GM19025 (cell line): ENCODE measurements around the gene AGBL4.
"Not testable (repeated sequence)": the region's sequence is repeated elsewhere in the genome, so short reads cannot be mapped to it uniquely, and the experiment has no call there.

ENCODE experiments used
- ATAC-seq: cut with Tn5 transposase; IDR thresholded peaks from one replicate; pipeline ENCODE4 v1.9.1; 2021; ENCODE audit warnings: mild to moderate bottlenecking, low read depth, moderate library complexity; ENCODE audit not compliant: unreplicated experiment

The AGBL4 gene

DNA sequence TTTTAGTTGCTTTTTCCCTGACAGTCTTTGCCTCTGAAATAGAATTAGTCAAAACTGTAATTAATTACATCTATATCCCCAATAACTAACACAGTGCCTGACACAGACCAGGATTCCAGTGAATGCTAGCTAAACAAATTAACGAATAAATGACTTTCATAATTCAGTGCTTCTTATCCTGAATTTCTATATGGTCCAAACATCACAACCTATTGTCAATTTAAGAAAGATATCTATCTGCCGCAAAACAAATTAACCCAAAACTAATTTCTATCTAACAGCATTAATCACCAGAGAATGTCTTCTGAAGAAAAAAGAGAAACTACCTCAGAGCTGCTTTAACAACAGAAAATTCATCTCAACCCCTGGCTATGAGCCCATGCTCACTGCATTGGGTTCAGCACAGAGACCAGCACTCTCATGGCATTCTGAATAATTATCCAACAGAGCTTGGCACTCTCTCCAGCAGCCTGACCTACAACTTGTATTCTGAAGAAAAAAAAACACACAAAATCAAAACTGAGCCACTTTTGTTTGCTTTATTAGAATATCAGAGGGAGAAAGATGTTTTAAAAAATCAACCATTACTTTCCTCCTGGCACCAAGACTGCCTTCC is 699.7 kb downstream of the AGBL4 start:
- no peak for ATAC-seq

DNA sequence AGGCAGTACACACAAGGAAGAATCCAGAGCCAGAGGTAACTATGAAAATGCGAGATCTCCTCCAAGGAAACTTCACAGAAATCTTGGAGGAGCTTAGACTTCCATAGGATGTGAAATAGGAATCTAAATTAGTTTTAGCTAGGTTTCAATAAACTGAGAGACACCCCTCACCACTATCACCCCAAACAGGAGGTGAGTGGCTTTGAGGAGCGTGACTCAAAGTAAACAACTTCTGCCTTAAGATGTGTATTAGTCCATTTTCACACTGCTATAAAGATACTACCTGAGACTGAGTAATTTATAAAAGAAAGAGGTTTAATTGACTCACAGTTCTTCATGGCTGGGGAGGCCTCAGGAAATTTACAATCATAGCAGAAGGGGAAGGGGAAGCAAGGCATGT is 703.3 kb downstream of the AGBL4 start:
- not testable (repeated sequence) for ATAC-seq

DNA sequence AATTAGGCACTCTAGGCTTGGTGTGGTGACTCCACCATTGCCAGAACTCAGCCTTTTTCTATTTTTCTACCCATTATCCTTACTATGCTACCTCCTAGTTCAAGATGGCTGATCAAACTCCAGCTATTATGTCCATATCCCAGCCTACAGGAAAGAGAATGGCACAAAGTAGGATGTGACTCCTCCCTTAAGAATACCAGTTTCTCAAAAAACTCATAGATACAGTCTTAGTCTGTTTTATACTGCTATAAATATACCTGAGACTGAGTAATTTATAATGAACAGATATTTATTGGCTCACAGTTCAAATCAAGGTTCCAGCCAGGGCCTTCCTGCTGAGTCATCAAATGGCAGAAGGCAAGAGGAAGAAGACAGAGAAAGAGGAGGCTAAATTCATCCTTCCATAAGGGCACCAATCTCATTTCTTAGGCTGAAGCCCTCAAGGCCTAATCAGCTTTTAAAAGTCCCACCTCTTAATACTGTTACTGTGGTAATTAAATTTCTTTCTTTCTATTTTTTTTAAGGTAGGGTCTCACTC is 704.3 kb downstream of the AGBL4 start:
- no peak for ATAC-seq

DNA sequence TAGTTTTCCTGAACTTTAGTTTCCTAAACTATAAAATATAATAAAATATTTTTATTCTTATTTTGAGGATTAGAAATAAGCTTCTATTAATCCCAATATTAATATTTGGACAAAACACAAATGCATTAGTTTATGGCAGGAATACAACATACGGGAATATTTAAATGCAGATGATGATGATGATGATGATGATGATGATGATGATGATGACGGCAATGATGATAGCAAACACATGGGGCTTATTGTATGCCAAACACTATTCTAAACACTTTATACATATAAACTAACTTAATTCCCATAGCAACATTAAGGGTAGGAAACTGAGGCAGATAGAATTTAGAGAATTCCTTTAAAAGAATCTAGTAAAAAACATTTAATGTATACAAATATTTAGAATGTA is 705.5 kb downstream of the AGBL4 start:
- no peak for ATAC-seq

DNA sequence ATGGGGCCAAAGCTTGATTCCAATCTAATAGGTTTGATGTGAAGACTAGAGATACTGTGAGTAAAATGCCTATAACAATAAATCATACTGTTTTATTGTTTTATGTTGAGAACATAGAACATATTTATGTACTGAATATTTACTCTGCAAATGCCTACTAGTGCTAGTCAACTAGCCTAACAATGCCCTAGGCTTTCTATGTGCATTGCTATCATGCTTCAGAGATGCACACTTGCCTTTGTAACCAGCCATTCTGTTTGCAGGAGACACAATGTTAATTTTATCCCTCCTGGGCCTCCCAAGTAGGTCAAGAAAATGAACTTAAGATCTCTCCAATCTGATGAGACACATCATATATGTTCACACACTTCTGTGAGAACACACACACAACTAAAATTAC is 716.3 kb downstream of the AGBL4 start:
- no peak for ATAC-seq

DNA sequence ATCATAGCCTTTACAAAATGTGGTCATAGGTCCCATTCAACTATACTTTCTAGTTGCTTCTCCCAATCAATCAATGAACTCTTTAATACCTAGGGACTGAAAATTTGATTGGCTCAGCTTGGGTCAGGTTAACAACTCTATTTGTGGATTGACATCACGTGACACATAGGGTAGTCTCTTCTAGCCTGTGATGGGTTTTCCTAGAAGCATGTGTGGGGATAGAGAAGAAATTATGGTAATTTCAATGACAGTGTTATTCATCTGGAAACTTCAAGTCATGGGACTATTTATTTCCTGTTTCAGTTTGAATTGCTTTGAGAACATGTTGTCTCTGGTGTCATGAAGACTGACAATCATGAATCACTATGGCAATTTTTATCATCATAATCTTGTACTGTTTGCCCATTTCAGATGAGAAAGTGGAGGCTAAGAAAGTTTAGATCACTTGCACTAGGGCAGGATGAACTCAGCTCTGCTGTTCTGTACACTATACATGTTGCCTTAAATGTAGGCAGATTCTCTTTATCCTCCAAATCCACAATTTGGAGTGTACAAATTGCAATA is 717.2 kb downstream of the AGBL4 start:
- ATAC-seq: no peak

DNA sequence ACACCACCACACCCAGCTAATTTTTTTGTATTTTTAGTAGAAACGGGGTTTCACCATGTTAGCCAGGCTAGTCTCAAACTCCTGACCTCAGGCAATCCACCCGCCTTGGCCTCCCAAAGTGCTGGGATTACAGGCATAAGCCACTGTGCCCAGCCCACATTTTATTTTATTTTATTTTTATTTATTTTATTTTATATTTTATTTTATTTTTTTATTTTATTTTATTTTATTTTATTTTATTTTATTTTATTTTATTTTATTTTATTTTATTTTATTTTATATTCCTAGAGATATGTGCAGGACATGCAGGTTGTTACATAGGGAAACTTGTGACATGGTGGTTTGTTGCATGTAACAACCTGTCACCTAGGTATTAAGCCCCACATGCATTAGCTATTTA is 721.4 kb downstream of the AGBL4 start:
- not testable (repeated sequence) for ATAC-seq

DNA sequence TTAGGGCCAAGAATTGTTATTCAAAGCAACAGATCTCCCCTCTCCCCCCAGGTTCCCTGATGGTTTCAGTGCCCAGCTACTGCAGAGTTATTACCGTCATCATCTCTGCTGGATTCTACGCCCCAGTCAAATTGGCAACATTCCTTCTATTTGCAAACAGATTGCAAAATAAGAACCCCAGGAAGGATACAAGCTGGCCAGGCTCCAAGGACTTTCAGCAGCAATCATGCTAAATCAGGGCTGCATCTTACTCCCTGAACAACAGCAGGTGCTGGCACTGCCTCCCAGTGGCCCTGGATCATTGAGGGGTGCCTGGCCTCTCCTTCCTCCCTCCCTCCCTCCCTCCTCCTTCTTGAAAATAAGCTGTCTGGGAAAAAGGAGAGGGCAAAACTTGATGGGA is 725.5 kb downstream of the AGBL4 start:
- ATAC-seq: no peak

DNA sequence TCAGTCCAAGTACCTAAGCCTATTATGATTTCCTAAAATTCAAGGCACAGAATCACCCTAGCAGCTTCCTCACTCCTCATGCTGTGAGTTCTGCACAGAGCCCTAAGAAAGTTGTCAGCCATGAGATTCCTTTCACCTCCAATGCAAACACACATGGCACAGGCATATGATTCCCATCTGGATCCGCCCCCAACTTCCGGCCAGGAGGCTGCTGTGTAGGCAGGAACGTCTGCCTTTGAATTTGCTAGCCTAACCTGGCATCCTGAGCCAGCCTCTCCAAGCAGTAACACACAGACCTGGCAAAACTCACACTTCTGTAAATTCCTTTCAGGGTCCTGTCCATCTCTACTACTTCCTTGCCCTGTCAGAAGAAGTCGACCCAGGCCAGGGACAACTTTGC is 726.0 kb downstream of the AGBL4 start:
- ATAC-seq: no peak

DNA sequence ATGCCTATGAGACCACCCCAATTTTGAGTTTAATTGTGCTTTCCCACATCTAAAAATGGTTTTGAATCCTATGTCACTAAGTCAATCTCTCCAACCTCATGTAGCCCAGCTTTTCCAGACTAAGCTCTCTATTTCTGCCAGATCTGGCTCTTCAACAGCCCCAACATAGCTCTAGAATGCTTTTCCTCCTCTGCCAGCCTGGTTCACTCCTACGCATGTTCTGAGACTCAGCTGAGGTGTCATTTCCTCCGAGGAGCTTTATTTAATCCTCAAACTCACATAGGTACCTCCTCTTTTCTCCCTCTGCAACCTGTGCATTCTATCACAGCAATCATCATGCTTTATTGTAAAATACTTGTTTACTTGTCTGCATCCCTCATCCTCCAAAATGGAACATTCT is 729.2 kb downstream of the AGBL4 start:
- no peak for ATAC-seq

DNA sequence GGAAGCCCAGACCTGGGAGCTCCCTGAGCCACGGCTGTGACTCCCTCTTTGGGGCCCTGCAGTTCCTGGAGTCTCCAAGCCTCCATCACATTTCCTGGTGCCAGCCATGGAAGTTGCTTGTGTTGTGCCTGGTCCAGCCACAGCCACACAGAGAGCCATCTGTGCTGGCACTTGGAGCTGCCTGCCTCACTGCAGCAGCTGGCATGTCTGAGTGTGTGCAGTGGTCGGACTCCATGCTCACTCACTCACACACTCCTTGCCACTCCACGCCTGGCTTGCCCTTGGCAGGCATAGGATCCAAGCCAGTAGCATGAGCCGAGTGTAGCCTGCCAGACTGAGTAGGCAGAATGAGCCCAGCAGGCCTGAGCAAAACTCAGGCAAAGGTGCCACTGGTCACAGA is 730.7 kb downstream of the AGBL4 start:
- ATAC-seq: no peak

DNA sequence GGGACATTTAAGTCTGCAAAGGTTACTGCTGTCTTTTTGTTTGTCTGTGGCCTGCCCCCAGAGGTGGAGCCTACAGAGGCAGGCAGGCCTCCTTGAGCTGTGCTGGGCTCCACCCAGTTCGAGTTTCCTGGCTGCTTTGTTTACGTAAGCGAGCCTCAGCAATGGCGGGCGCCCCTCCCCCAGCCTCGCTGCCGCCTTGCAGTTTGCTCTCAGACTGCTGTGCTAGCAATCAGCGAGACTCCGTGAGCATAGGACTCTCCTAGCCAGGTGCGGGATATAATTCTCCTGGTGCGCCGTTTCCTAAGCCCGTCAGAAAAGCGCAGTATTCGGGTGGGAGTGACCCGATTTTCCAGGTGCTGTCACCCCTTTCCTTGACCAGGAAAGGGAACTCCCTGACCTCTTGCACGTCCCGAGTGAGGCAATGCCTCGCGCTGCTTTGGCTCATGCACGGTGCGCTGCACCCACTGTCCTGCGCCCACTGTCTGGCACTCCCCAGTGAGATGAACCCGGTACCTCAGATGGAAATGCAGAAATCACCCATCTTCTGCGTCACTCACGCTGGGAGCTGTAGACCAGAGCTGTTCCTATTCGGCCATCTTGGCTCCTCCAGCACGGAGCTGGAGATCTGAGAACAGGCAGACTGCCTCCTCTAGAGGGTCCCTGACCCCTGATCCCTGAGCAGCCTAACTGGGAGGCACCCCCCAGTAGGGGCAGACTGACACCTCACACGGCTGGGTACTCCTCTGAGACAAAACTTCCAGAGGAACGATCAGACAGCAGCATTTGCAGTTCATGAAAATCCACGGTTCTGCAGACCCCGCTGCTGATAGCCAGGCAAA is 766.3 kb downstream of the AGBL4 start:
- ATAC-seq: not testable (repeated sequence)

DNA sequence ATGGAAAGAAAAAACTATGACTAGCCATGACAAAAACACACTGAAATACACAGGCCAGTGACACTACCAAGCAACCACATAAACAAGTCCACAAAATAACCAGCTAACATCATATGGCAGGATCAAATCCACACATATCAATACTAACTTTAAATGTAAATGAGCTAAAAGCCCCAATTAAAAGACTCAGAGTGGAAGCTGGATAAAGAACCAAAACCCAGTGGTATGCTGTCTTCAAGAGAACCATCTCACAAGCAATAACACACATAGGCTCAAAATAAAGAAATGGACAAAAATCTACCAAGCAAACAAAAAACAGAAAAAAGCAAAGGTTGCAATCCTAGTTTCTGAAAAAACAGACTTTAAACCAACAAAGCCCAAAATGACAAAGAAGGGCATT is 770.8 kb downstream of the AGBL4 start:
- ATAC-seq: no peak

DNA sequence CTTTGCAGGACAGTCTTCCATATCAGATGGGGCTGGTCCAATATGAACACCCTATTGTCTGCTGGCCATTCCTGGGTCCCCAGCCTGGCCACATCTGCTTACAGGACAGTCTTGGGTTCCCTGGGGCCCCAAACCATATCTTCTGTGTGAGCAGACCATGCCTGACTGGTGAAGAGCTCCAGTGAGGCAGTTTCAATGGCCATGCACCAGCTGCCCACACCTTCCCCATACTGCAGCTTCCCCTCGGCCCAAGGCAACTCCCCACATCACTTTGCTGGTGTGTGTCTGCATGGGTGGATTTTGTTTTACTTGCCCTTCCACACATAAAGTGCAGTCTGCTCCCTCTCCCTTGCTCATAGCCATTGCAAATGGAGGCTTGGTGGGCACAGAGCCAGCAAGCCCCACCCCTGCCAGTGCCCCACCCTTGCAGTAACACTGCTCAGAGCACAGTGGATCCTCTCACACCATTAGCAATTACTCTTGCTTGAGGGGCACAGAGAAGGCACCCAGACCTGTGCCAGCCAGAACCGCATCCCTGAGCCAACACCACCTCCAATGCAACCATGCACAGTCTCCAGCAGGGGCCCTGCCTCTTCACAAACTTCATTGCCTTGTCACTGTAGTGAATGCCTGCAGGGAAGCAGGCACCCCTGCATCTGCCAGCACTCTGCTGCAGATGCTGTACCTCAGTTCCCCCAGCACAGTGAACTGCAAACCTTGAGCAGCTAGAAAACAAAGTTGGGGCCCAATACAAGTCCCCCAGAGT is 772.6 kb downstream of the AGBL4 start:
- ATAC-seq: no peak

DNA sequence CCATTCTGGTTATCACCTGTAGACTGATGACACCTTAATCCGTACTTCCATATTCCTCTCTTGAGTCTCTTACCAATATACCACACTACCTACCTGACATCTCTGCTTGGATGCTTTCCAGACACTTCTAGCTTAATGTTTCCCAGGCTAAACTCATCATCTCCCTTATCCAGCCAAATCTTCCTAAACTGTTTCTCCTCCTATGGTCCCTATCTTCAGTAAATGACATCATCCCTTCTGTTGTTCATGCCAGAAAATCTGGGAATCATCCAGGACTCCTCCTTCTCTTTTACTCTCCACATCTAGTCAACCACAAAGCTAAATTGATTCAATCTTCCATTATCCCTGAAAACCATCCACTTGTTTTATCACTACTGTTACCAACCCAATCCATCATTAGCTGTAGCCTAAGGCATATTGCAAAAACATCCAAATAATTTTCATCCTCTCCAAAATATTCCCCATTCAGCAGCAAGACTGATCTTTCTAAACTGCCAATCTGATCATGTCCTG is 783.0 kb downstream of the AGBL4 start:
- no peak for ATAC-seq

DNA sequence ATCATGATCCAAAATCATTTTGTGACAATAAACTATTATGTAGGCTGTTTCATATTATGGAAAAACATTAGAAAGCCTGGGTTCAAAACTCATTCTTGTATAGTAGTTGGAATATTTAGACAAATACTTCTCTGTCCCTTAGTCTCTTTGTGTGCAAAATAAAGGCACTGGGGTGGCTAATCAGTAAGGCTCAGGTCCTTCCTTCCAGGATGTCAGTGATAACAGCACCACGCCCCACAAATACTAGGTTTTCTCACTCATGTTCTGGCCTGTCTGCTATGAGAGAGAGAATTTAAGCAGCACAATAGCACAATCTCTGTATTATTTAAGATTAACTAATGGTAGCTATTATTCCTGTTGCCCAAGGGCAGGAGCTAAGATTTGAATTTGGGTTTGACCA is 788.8 kb downstream of the AGBL4 start:
- ATAC-seq: no peak

DNA sequence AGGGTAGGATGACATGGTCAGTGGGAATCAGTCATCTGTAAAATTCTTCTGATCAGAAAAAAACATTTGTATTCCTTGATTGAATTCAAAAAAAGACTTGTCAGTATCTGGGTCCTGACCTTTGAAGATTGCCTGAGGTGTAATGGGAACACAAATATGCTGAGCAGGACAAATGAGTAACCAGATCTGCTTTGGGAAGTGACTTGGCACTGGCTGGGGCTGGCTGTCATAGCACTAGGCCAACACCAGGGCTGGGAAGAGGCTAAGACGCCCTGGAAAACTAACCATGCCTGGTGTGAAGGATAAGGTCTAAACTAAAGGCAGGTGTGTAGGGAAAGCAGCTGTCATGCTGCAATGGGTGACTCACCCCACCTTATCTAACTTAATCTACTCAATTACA is 794.2 kb downstream of the AGBL4 start:
- no peak for ATAC-seq

DNA sequence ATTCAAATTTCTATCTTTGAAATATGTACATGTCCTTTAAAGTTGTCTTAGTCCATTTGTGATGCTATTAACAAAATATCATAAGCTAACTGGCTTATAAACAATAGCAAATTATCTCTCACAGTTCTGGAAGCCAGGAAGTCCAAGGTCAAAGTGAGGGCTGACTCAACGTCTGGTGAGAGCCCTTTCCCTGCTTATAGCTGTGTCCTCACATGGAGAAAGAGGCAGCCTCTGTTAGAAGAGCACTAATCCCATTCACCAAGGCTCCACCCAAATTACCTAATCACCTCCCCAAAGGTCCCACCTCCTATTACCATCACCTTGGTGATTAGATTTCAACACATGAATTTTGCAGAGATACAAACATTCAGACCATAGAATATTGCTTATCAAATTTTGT is 797.0 kb downstream of the AGBL4 start:
- no peak for ATAC-seq

DNA sequence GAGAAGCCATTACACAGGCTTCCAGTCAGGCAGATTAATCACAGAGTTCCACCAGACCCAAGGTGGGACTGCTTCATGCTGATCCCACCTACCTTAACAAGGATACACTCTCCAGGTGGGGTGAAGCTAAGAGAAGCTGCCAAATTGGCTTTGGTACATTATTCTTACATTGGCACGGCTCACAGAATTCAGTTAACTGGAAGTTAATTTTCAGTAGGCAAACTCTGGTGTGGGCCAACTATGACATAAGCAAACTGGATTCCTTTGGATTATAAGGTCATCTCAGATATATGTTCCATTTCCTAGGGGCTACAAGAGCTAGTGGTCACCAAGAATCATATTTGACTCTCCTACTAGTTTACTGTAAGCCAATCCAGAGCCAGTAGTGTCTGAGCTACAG is 798.3 kb downstream of the AGBL4 start:
- no peak for ATAC-seq

DNA sequence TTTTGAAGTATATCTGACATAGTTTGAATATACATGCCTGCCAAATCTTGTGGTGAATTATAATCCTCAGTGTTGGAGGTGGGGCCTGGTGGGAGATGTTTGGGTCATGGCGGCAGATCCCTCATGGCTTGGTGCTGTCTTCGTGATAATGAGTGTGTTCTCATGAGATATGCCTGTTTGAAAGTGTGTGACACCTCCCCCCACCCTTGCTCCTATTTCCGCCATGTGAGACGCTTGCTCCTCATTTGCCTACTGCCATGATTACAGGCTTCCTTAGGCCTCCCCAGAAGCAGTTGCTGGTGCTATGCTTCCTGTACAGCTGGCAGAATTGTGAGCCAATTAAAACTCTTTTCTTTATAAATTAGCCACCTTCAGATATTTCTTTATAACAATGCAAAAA is 810.5 kb downstream of the AGBL4 start:
- ATAC-seq: no peak

DNA sequence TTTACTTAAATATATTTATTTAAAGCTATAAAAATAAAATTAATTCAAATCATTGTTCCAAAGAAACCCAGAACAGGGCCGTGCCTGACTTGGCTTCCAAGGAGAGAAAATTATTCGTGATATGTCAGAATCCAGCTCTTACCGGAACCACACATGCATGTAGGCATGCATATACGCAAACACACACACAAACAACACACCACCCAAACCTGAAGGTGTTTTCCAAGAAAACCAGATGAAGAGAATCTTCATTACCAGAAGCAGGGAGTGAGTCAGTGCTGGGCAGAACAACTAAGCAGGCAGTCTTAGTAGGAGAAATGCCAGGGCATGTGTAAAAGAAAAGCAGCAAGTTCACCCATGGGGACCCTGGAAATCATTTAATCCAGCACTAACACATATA is 815.0 kb downstream of the AGBL4 start:
- no peak for ATAC-seq
